ENCODE results near the gene RTEL1.
A peak's percentile ranks its signal among the peaks of the same experiment; 100 is the strongest.

The RTEL1 gene

DNA sequence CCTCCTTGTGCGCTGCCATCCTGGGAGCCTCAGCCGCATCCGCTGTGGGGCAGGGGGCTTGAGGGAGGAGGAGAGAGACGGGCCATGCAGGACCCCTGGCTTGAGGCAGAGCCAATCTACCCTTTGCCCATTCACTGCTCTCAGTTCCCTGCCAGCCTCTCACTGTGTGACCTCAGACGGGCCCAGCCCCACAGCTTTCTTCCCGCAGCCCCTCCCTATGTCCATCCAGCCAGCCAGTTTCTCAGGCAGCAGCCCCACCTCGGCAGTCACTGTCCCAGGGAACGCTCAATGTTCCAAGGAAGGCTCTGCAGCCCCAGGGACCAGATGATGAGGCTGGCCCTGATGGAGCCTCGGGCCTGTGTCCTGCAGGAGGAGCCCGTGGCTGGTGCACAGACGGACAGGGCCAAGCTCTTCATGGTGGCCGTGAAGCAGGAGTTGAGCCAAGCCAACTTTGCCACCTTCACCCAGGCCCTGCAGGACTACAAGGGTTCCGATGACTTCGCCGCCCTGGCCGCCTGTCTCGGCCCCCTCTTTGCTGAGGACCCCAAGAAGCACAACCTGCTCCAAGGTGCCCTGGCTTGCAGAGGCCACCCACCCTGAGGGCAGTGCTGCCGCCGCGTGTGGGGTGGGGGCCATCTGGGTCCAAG lies 34.4 kb downstream of the RTEL1 start:
- TF ChIP-seq, protein P1, sequence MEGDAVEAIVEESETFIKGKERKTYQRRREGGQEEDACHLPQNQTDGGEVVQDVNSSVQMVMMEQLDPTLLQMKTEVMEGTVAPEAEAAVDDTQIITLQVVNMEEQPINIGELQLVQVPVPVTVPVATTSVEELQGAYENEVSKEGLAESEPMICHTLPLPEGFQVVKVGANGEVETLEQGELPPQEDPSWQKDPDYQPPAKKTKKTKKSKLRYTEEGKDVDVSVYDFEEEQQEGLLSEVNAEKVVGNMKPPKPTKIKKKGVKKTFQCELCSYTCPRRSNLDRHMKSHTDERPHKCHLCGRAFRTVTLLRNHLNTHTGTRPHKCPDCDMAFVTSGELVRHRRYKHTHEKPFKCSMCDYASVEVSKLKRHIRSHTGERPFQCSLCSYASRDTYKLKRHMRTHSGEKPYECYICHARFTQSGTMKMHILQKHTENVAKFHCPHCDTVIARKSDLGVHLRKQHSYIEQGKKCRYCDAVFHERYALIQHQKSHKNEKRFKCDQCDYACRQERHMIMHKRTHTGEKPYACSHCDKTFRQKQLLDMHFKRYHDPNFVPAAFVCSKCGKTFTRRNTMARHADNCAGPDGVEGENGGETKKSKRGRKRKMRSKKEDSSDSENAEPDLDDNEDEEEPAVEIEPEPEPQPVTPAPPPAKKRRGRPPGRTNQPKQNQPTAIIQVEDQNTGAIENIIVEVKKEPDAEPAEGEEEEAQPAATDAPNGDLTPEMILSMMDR (conservative IDR thresholded peaks at IDR 0.05; ENCODE audit: low read depth, low read length) = peak; percentile 20
- H3K4me3 ChIP-seq (ENCODE audit: low read depth, low read length) = no peak overlapping the region
- no peak for DNase-seq (ENCODE audit: low read depth)

DNA sequence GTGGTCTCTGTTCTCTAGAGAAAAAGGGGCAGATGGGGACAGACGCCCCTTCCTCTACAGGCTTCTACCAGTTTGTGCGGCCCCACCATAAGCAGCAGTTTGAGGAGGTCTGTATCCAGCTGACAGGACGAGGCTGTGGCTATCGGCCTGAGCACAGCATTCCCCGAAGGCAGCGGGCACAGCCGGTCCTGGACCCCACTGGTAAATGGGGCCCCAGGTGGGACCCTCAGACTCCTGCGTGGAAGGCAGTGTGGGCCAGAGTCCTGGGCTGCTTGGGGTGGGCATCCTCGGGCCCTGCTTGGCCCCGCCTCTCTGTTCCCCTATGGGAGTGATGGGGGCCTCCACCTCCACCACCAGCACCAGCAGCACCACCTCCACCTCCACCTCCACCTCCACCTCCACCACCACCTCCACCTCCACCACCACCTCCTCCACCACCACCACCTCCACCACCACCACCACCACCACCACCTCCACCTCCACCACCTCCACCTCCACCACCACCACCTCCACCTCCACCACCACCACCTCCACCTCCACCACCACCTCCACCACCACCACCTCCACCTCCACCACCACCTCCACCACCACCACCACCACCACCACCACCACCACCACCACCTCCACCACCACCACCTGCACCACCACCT lies 35.1 kb downstream of the RTEL1 start:
- no peak for DNase-seq (ENCODE audit: low read depth)
- H3K4me3 ChIP-seq (ENCODE audit: low read depth, low read length) = no peak overlapping the region
- TF ChIP-seq, protein P1 (conservative IDR thresholded peaks at IDR 0.05; ENCODE audit: low read depth, low read length) = no peak

DNA sequence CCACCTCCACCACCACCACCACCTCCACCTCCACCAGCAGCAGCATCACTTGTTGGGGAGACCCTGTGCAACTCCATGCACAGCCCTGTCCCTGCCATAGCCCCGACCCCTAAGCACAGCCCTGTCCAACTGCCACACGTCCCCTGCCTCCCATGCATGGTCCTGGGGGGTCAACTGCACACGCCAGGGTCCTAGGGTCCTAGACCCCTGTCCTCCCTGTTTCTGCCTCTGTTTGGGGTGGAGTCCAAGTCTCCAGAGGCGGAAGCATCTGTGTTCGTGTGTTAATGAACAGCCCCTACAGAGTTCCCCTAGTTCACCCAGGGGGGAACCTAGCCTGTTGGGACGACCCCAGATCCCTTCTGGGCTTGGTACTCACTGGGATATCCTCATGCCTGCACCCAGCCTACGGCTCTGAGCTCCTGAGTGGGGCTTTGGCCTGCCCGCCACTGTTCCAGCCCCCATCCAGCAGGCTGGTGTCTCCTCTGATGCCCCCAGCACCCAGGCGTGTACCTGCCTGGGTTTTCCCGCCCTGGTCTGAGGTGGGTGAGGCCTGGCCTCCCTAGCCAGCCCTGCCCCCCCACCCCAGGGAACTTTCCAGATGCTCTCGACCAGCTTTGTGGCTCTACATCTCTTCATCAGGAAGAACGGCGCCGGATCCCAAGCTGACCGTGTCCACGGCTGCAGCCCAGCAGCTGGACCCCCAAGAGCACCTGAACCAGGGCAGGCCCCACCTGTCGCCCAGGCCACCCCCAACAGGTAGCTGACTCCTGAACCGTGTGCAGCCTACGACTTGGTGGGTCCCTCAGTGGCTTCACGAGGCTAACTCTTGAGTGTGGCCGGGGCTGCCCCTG lies 35.8 kb downstream of the RTEL1 start:
- no peak overlapping the region for H3K4me3 ChIP-seq (ENCODE audit: low read depth, low read length)
- TF ChIP-seq, protein P1 (conservative IDR thresholded peaks at IDR 0.05; ENCODE audit: low read depth, low read length) = no peak
- no peak for DNase-seq (ENCODE audit: low read depth)

DNA sequence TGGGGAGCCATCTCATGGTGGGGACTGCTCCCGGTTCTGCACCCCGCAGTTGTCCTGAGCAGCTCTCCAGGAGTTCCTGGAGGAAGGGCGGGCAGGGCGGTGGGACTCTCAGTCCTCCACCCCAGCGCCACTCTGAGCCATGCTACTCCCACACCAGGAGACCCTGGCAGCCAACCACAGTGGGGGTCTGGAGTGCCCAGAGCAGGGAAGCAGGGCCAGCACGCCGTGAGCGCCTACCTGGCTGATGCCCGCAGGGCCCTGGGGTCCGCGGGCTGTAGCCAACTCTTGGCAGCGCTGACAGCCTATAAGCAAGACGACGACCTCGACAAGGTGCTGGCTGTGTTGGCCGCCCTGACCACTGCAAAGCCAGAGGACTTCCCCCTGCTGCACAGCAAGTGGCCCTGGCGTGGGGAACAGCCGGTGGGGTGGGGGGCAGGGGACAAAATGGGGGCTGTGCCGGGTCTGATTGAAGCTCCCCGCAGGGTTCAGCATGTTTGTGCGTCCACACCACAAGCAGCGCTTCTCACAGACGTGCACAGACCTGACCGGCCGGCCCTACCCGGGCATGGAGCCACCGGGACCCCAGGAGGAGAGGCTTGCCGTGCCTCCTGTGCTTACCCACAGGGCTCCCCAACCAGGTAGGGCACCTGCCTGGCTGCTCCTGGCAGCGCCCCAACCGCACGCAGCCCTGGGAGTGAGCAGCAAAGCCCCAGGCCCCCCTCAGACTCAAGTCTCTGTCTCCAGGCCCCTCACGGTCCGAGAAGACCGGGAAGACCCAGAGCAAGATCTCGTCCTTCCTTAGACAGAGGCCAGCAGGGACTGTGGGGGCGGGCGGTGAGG lies 36.7 kb downstream of the RTEL1 start:
- TF ChIP-seq, protein P1 (conservative IDR thresholded peaks at IDR 0.05; ENCODE audit: low read depth, low read length) = no peak
- no peak overlapping the region for H3K4me3 ChIP-seq (ENCODE audit: low read depth, low read length)
- no peak for DNase-seq (ENCODE audit: low read depth)

DNA sequence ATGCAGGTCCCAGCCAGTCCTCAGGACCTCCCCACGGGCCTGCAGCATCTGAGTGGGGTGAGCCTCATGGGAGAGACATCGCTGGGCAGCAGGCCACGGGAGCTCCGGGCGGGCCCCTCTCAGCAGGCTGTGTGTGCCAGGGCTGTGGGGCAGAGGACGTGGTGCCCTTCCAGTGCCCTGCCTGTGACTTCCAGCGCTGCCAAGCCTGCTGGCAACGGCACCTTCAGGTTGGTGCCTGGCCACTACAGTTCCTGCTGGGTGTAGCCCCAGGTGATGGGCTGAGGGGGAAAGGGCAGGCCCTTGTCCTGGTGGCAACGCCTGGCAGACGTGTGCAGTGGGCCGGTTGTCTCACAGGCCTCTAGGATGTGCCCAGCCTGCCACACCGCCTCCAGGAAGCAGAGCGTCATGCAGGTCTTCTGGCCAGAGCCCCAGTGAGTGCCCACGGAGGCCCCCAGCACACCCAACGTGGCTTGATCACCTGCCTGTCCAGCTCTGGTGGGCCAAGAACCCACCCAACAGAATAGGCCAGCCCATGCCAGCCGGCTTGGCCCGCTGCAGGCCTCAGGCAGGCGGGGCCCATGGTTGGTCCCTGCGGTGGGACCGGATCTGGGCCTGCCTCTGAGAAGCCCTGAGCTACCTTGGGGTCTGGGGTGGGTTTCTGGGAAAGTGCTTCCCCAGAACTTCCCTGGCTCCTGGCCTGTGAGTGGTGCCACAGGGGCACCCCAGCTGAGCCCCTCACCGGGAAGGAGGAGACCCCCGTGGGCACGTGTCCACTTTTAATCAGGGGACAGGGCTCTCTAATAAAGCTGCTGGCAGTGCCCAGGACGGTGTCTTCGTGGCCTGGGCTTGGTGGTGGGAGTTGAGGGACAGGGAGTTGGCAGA lies 37.6 kb downstream of the RTEL1 start:
- no peak overlapping the region for H3K4me3 ChIP-seq (ENCODE audit: low read depth, low read length)
- TF ChIP-seq, protein P1 (conservative IDR thresholded peaks at IDR 0.05; ENCODE audit: low read depth, low read length) = no peak
- DNase-seq (ENCODE audit: low read depth) = no peak

DNA sequence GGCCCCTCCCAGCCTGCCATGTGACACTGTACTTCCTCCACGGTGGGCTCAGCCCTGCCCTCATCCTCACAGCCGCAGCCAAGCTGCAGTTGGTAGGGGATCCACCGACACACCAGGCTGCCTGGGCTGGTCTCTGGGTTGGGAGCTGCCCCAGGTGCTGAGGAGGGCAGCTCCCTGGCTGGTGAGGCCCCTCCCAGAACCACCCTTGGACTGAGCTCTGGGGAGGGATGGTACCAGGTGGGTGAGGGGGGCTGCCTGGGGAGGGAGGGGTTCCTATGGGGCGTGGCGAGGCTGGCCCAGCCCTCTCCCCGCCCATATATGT lies 38.2 kb downstream of the RTEL1 start:
- peak; percentile 55 for DNase-seq (ENCODE audit: low read depth)
- TF ChIP-seq, protein P1 (conservative IDR thresholded peaks at IDR 0.05; ENCODE audit: low read depth, low read length) = no peak
- peak overlapping the region; percentile 65 for H3K4me3 ChIP-seq (ENCODE audit: low read depth, low read length)

Data from choroid plexus epithelial cell (primary cell).